Measurements from ENCODE around the gene TMEM235.

DNA sequence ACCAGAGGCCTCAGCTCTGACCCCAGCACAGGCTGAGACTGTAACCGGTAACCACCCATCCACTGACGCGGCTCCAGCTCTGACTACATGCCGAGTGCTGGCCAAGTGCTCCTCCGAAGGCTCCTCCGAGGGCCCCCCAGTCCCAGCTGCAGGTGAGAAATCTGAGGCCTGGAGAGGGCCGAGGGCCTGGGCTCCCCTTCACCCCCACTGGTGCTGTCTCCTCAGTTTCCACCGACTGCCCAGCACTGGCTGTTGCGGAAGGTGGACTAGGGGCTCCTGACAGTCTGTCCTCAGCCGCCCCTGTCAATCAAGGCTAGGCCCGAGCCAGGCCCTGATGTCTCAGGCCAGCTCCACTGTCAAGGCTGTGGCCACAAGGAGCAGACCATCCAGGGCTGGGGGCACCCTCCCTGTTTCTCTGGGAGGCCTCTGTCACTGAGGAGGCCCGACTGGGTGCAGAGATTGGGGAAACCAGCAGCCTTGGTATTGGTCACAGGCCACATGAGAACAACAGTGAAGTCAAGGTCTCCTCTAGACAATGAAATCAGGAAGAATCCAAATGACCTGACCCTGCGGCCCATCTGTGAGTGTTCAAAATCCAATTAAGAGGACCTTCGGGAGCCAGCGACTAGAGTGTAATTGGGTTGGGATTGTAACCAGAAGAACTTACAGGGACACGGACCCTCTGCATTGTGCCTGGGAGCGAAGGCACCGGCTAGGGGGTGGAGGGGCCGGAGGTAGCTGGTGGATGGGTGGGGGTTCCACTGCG, 5.1 kb downstream of the TMEM235 start:
- TF ChIP-seq, protein P1, sequence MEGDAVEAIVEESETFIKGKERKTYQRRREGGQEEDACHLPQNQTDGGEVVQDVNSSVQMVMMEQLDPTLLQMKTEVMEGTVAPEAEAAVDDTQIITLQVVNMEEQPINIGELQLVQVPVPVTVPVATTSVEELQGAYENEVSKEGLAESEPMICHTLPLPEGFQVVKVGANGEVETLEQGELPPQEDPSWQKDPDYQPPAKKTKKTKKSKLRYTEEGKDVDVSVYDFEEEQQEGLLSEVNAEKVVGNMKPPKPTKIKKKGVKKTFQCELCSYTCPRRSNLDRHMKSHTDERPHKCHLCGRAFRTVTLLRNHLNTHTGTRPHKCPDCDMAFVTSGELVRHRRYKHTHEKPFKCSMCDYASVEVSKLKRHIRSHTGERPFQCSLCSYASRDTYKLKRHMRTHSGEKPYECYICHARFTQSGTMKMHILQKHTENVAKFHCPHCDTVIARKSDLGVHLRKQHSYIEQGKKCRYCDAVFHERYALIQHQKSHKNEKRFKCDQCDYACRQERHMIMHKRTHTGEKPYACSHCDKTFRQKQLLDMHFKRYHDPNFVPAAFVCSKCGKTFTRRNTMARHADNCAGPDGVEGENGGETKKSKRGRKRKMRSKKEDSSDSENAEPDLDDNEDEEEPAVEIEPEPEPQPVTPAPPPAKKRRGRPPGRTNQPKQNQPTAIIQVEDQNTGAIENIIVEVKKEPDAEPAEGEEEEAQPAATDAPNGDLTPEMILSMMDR (conservative IDR thresholded peaks at IDR 0.05 in 1 of 2, IDR thresholded peaks at IDR 0.05 in 1 of 2; ENCODE audit: extremely low read depth in 1 of 2, insufficient read depth in 1 of 2, low read depth in 1 of 2, low read length in 2 of 2) = no peak
- TF ChIP-seq EZH2 (IDR thresholded peaks at IDR 0.05; ENCODE audit: borderline replicate concordance, low read length) = no peak

All from mammary epithelial cell (primary cell).